Choroid plexus epithelial cell (primary cell): ENCODE measurements around the gene RAB3GAP2.
"Not testable (repeated sequence)": the region's sequence is repeated elsewhere in the genome, so short reads cannot be mapped to it uniquely, and the experiment has no call there.

Source experiments
- DNase-seq: peaks from one replicate; pipeline ENCODE4 v3.0.0-alpha.2; 2010; ENCODE audit warnings: low read depth
- H3K4me3 ChIP-seq: 2 replicates; pipeline ENCODE4 v1.5.1; 2011; ENCODE audit warnings: low read depth, mild to moderate bottlenecking, control low read depth, low read length, moderate library complexity
- TF ChIP-seq, protein P1 (sequence below): conservative IDR thresholded peaks from 2 replicates; pipeline ENCODE4 v1.5.1; 2011; ENCODE audit warnings: low read depth, mild to moderate bottlenecking, control low read depth, inconsistent platforms, low read length, moderate library complexity

Gene RAB3GAP2

DNA sequence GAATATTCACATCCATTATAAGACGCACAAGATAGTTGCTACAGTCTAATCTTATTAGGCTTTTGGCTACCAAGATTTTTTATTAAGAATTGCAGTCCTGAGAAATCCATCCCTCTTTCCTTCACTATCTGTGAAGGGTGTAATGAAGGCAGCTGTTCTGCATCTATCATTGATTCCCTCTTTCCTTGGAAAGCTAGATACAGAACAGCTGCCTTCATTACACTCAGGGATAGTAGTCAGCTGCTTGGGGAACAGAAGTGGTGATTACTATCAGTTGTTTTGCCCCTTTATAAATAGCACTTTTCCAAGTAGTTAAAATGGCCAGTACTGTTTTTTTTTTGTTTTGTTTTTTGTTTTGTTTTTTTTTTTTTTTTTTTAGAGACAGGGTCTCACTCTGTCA, 108.1 kb downstream of the RAB3GAP2 start:
- H3K4me3 ChIP-seq: no peak overlapping the region
- no peak for DNase-seq
- TF ChIP-seq, protein P1, sequence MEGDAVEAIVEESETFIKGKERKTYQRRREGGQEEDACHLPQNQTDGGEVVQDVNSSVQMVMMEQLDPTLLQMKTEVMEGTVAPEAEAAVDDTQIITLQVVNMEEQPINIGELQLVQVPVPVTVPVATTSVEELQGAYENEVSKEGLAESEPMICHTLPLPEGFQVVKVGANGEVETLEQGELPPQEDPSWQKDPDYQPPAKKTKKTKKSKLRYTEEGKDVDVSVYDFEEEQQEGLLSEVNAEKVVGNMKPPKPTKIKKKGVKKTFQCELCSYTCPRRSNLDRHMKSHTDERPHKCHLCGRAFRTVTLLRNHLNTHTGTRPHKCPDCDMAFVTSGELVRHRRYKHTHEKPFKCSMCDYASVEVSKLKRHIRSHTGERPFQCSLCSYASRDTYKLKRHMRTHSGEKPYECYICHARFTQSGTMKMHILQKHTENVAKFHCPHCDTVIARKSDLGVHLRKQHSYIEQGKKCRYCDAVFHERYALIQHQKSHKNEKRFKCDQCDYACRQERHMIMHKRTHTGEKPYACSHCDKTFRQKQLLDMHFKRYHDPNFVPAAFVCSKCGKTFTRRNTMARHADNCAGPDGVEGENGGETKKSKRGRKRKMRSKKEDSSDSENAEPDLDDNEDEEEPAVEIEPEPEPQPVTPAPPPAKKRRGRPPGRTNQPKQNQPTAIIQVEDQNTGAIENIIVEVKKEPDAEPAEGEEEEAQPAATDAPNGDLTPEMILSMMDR: no peak

DNA sequence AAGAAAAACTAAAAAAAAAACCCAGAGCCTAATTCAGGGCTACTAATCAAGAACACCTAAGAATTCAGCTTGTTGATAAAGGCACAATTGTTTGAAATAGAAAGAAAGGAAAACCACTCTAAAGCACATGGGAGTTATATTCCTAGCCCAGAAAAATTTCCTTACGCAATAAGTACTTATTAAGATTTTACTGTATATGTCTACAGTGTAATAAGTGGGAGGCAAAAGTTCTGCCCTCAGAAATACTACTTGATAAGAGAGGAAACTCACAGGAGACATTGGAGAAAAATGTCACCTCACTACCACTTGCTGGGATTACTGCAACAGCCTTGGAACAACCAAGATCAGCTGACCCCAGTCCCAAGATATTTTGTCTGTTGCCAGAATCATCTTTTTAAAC, 112.2 kb downstream of the RAB3GAP2 start:
- TF ChIP-seq, protein P1: no peak
- no peak overlapping the region for H3K4me3 ChIP-seq
- DNase-seq: peak; percentile 17

DNA sequence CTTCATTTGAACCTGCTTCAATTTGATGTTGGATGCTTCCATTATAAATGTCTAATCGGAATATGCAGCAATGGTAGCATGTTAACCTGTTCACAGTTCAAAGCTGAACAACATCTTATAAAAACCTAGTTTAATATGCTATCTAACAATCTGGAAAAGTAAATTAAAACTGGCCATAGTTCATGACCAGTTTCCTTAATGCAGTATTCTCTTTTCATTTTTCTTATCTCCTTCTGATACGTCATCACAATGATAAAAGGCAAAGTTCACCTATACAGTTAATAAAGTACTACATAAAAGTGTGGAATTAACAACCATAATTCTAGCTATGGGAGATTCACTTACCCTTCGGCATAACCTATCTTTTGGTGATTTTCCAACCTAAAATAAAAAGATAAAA, 113.2 kb downstream of the RAB3GAP2 start:
- TF ChIP-seq, protein P1: no peak
- no peak overlapping the region for H3K4me3 ChIP-seq
- DNase-seq: no peak

DNA sequence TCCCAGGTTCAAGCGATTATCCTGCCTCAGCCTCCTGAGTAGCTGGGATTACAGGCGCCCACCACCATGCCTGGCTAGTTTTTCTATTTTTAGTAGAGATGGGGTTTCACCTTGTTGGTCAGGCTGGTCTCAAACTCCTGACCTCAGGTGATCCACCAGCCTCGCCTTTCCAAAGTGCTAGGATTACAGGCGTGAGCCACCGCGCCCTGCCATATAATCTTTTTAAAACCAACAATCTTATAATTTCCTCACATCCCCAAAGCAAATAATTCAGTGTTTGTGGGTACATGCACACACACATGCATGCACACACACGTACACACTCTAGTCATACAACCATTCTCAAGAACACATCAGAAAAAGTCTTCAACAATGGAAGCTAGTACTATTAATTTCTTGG, 113.7 kb downstream of the RAB3GAP2 start:
- H3K4me3 ChIP-seq, DNase-seq: not testable (repeated sequence)

DNA sequence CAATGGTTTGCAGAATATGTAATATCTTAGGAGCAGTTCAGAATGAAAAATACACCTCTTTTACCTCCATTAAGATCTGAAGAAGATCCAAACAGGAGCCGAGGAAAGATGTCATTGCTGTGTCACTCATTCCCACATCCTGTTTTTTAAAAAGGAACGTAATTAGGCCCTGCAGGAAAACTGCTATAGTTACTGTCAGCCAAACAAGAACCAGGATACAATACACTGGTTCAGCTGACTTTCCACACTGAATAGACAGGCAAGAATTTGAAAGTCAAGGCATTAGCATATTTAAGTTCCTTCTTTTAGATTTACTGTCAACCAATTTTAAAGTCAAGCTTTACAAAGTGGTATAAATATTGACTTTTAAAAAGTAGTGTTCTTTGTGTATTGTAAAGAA, 114.5 kb downstream of the RAB3GAP2 start:
- TF ChIP-seq, protein P1: no peak
- DNase-seq: no peak
- no peak overlapping the region for H3K4me3 ChIP-seq

DNA sequence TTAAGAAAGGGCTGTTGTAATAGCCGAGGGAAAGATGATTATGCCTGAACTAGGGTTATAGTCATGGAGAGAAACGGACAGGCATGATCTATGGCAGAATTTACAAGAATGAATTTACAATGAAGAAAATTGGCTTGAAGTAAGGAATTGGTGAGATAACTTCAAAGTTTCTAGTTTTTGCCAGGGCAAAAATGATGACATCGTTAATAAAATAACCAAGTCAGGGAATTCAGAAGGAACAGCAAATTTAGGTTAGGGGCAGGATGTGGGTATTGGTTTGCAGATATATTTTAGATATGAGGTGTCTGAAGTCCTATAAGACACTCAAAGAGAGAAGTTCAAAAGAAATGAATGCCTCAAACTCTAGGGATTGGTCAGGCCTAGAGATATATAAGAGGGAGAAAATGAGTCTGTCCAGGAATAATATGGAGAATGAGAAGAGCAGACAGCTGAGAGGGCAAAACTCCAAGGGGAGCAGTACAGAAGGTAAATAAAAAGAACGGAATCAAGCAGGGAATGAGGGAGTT, 115.6 kb downstream of the RAB3GAP2 start:
- TF ChIP-seq, protein P1: no peak
- DNase-seq: no peak
- no peak overlapping the region for H3K4me3 ChIP-seq

DNA sequence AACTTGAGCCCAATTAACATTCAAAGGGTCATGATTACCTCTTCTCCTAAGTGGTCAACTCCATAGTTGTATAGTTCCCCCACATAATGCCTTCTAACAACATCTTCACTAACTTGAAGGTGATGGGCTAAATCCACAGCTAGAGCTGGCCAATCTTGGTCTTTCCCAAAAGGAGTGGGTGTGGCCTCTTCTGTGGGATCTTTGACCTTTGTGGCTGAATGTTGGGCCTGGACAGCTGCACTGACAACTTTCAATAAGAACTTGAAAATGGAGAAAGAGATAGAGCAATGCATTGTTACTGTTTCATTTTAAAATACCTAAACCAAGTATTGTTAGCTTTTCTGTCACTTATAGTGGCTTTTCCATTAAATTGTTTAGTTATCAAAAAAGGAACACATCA, 119.1 kb downstream of the RAB3GAP2 start:
- no peak overlapping the region for H3K4me3 ChIP-seq
- TF ChIP-seq, protein P1: no peak
- DNase-seq: peak; percentile 13
